ENCODE measurements around the gene LRCH3.
"Not testable (repeated sequence)": the region's sequence is repeated elsewhere in the genome, so short reads cannot be mapped to it uniquely, and the experiment has no call there.

Gene LRCH3

GRCh38 chr3:197877902-197878301 is 86.8 kb downstream of the LRCH3 start:
- H3K27ac ChIP-seq = peak overlapping the region in 6 of 21 experiments; percentile 3 to 42 (median 22)
- no peak overlapping the region for H3K4me3 ChIP-seq

- no peak overlapping the region for H3K4me3 ChIP-seq
- H3K27ac ChIP-seq = peak overlapping the region in 7 of 21 experiments; percentile 3 to 47 (median 26)
Observed at GRCh38 chr3:197878427-197878826, 87.4 kb downstream of the LRCH3 start.

GRCh38 chr3:197880491-197881269 is 89.6 kb downstream of the LRCH3 start:
- H3K27ac ChIP-seq = no peak overlapping the region
- no peak overlapping the region for H3K4me3 ChIP-seq

- H3K4me3 ChIP-seq = no peak overlapping the region
- no peak overlapping the region for H3K27ac ChIP-seq
Observed at GRCh38 chr3:197881270-197881969, 90.4 kb downstream of the LRCH3 start.

GRCh38 chr3:197881970-197882338 is 90.9 kb downstream of the LRCH3 start:
- no peak overlapping the region for H3K4me3 ChIP-seq
- no peak overlapping the region for H3K27ac ChIP-seq

- no peak overlapping the region for H3K4me3 ChIP-seq
- H3K27ac ChIP-seq = no peak overlapping the region
Observed at GRCh38 chr3:197882586-197882985, 91.5 kb downstream of the LRCH3 start.

- Histone ChIP-seq H3K4me3 (no peak overlapping the region), H3K27ac (no peak overlapping the region)
Observed at GRCh38 chr3:197883541-197883940, 92.5 kb downstream of the LRCH3 start.

- not testable (repeated sequence) for H3K27ac ChIP-seq, H3K4me3 ChIP-seq
Observed at GRCh38 chr3:197884330-197884729, 93.3 kb downstream of the LRCH3 start.

- H3K4me3 ChIP-seq, H3K27ac ChIP-seq: not testable (repeated sequence)
Observed at GRCh38 chr3:197886052-197886451, 95.0 kb downstream of the LRCH3 start.

- peak overlapping the region in 1 of 21 experiments; percentile 17 for H3K27ac ChIP-seq
- H3K4me3 ChIP-seq = not testable (repeated sequence)
Observed at GRCh38 chr3:197887430-197888053, 96.5 kb downstream of the LRCH3 start.

- Histone ChIP-seq H3K27ac (peak overlapping the region in 2 of 21 experiments; percentile 0 to 38), H3K4me3 (no peak overlapping the region)
Observed at GRCh38 chr3:197888511-197888910, 97.5 kb downstream of the LRCH3 start.

- peak overlapping the region in 5 of 21 experiments; percentile 0 to 41 (median 18) for H3K27ac ChIP-seq
- no peak overlapping the region for H3K4me3 ChIP-seq
Observed at GRCh38 chr3:197889204-197889930, 98.3 kb downstream of the LRCH3 start.

- no peak overlapping the region for H3K4me3 ChIP-seq
- H3K27ac ChIP-seq = no peak overlapping the region
Observed at GRCh38 chr3:197890693-197891092, 99.6 kb downstream of the LRCH3 start.

GRCh38 chr3:197892162-197892561 is 101.1 kb downstream of the LRCH3 start:
- H3K4me3 ChIP-seq = no peak overlapping the region
- H3K27ac ChIP-seq = no peak overlapping the region

GRCh38 chr3:197896421-197896820 is 105.4 kb downstream of the LRCH3 start:
- no peak overlapping the region for H3K4me3 ChIP-seq
- no peak overlapping the region for H3K27ac ChIP-seq

GRCh38 chr3:197899833-197900478 is 108.9 kb downstream of the LRCH3 start:
- Histone ChIP-seq H3K4me3 (no peak overlapping the region), H3K27ac (no peak overlapping the region)

GRCh38 chr3:197901626-197902025 is 110.6 kb downstream of the LRCH3 start:
- Histone ChIP-seq H3K4me3 (no peak overlapping the region), H3K27ac (no peak overlapping the region)

GRCh38 chr3:197906023-197906849 is 115.2 kb downstream of the LRCH3 start:
- H3K4me3 ChIP-seq = no peak overlapping the region

GRCh38 chr3:197906850-197907187 is 115.8 kb downstream of the LRCH3 start:
- H3K4me3 ChIP-seq = no peak overlapping the region
- H3K27ac ChIP-seq = peak overlapping the region in 1 of 21 experiments; percentile 13

More at GRCh38 chr3:197906023-197906849, 115.2 kb downstream of the LRCH3 start:
- H3K27ac ChIP-seq = peak overlapping the region in 1 of 21 experiments; percentile 13

Measured in skin epidermis (tissue), 12 donors.